ENCODE data around the gene SPATA4.
"Not testable (repeated sequence)": the region's sequence is repeated elsewhere in the genome, so short reads cannot be mapped to it uniquely, and the experiment has no call there.

Gene SPATA4

GRCh38 chr4:176195184-176195978 is at the start of gene SPATA4:
SPATA4 (minus strand) TSS chr4:176195585; CDS start chr4:176195562, 23 bp downstream.
- Mint-ChIP-seq H3K27ac (peak within 1 kb of the TSS; percentile 88), H3K4me3 (peak within 1 kb of the TSS; percentile 91), H3K4me1 (ENCODE audit: low read depth) (peaks cover 11% of the 10 kb centered on the region), H3K27me3 (peaks cover 12% of the 10 kb centered on the region), H3K9me3 (no peaks in the 10 kb centered on the region), H3K36me3 (ENCODE audit: low read depth) (peaks cover 10% of the 10 kb centered on the region)
- intact Hi-C loops (cut with micrococcal nuclease): loop anchor here (1.0 kb wide), 1 partner anchor 124 kb away; the partner anchor contains the start of gene SPCS3

GRCh38 chr4:176242764-176243347 is 47.5 kb upstream of the SPATA4 start:
- intact Hi-C loops (cut with micrococcal nuclease): no loop called here
- Mint-ChIP-seq H3K4me3 (no peak overlapping the region), H3K27ac (no peak overlapping the region), H3K4me1 (ENCODE audit: low read depth) (no peaks in the 10 kb centered on the region), H3K36me3 (ENCODE audit: low read depth) (no peaks in the 10 kb centered on the region), H3K27me3 (no peaks in the 10 kb centered on the region), H3K9me3 (no peaks in the 10 kb centered on the region)

DNA sequence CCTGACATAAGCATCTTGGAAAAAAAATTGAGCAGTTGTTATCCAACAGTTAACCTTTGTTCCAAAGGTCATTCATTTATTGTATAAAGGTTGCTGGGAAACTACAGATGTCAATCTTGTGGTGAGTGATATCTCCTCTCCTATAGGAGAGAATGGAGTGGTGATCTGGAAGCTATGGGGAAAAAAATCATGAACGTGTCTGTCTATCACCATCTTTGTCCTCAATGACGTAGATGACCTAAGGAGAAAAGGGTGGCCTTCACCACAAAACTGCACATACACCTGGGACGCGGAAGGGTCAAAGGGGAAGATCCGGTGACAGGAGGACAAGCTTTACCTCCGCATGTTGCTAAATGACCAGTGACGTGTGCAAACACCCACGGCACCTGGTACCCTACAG is 46.3 kb upstream of the SPATA4 start:
- Mint-ChIP-seq H3K4me3 (no peak overlapping the region), H3K9me3 (no peaks in the 10 kb centered on the region), H3K27me3 (no peaks in the 10 kb centered on the region), H3K27ac (no peak overlapping the region), H3K36me3 (ENCODE audit: low read depth) (no peaks in the 10 kb centered on the region), H3K4me1 (ENCODE audit: low read depth) (no peaks in the 10 kb centered on the region)
- intact Hi-C loops (cut with micrococcal nuclease): no loop called here

DNA sequence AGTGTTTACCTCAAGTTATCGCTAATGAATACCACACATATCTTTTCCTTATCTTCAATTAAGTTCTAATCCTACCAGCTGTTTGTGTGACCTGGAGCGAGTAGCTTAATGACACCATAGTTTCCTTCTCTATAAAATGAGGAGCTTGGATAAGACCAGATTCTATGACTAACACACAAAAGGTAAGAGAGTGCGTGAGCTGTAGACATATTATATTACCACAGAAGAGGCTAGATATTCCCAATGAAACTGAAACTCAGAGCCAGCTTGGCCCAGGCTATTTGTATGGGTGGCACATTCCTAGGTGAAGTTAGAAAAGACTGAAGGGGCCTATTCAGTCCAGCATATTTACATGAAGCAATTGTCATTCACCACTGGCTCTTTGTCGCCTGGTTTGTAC is 43.4 kb upstream of the SPATA4 start:
- no peaks in the 10 kb centered on the region for H3K36me3 Mint-ChIP-seq (ENCODE audit: low read depth)
- intact Hi-C loops (cut with micrococcal nuclease): no loop called here
- no peaks in the 10 kb centered on the region for H3K27me3 Mint-ChIP-seq
- H3K27ac Mint-ChIP-seq: no peak overlapping the region
- H3K4me1 Mint-ChIP-seq (ENCODE audit: low read depth): no peaks in the 10 kb centered on the region
- no peak overlapping the region for H3K4me3 Mint-ChIP-seq
- no peaks in the 10 kb centered on the region for H3K9me3 Mint-ChIP-seq

GRCh38 chr4:176238157-176238610 is 42.8 kb upstream of the SPATA4 start:
- H3K36me3 Mint-ChIP-seq (ENCODE audit: low read depth): no peaks in the 10 kb centered on the region
- H3K4me1 Mint-ChIP-seq (ENCODE audit: low read depth): no peaks in the 10 kb centered on the region
- H3K27me3 Mint-ChIP-seq: no peaks in the 10 kb centered on the region
- intact Hi-C loops (cut with micrococcal nuclease): no loop called here
- H3K4me3 Mint-ChIP-seq: no peak overlapping the region
- H3K27ac Mint-ChIP-seq: no peak overlapping the region
- no peaks in the 10 kb centered on the region for H3K9me3 Mint-ChIP-seq

DNA sequence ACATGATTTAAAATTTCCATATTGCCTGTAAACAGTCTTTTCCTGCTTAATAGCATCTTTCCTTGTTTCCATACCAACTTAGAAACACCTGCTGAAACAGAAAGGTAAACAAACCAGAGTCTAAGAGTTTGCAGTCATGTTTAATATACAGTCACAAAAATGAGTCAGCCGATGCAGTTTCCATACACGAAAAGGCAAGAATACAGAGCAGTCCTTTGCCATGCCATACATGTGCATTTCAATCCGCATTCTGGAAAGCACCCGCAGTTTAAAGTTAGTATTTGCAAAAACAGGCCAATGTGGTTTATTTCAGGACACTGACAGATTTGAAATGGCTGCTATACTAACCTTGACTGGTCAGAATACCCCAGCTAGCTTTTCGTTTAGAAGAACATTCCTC is 41.6 kb upstream of the SPATA4 start:
- no peak overlapping the region for H3K4me3 Mint-ChIP-seq
- no peaks in the 10 kb centered on the region for H3K9me3 Mint-ChIP-seq
- no peak overlapping the region for H3K27ac Mint-ChIP-seq
- no peaks in the 10 kb centered on the region for H3K27me3 Mint-ChIP-seq
- no peaks in the 10 kb centered on the region for H3K4me1 Mint-ChIP-seq (ENCODE audit: low read depth)
- H3K36me3 Mint-ChIP-seq (ENCODE audit: low read depth): no peaks in the 10 kb centered on the region
- intact Hi-C loops (cut with micrococcal nuclease): no loop called here

- no peaks in the 10 kb centered on the region for H3K4me1 Mint-ChIP-seq (ENCODE audit: low read depth)
- peaks cover 1% of the 10 kb centered on the region for H3K27me3 Mint-ChIP-seq
- no peak overlapping the region for H3K27ac Mint-ChIP-seq
- no peaks in the 10 kb centered on the region for H3K9me3 Mint-ChIP-seq
- no peaks in the 10 kb centered on the region for H3K36me3 Mint-ChIP-seq (ENCODE audit: low read depth)
- H3K4me3 Mint-ChIP-seq: no peak overlapping the region
- intact Hi-C loops (cut with micrococcal nuclease): no loop called here
Observed at GRCh38 chr4:176230836-176231235, 35.5 kb upstream of the SPATA4 start.

DNA sequence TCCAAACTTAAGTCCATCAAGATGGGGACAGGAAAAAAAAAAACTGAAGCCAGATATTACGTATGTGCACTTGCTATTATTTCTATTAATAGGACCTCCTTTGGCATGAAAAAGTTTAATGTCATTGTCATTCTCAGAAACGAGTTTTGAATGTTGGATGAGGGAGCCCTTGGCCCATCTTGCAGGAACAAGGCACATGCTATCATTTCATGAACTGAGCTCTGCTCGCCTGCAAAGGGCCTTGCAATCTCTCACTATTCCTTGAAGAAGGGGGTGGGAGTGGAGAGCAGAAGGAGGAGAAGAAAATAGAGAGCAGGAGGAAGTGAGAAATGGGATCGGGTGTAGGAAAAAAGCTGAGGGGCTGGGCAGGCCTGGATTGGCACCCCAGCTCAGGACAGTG is 34.3 kb upstream of the SPATA4 start:
- Mint-ChIP-seq H3K27ac (no peak overlapping the region), H3K4me3 (no peak overlapping the region), H3K36me3 (ENCODE audit: low read depth) (no peaks in the 10 kb centered on the region), H3K27me3 (peaks cover 1% of the 10 kb centered on the region), H3K9me3 (no peaks in the 10 kb centered on the region), H3K4me1 (ENCODE audit: low read depth) (no peaks in the 10 kb centered on the region)
- intact Hi-C loops (cut with micrococcal nuclease): no loop called here

DNA sequence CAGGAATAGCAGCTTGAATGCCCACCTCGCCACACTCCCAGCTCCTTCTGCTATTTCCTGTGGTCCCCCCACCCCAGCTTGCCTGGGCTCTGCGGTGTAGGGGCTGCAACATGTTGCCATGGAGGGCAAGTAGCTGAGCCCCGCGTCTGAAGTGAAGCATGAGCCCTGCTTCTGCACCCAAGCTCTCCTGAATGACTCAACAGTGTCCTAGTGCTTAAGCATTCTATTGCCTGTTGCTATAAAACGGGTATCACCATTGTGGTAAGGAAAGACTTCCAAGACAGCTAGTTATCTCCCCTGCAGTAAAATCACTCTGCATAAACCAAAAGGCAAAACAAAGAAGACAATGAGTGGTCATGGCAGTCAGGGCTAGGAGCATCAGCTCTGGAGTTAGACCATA is 31.4 kb upstream of the SPATA4 start:
- Mint-ChIP-seq H3K4me1 (ENCODE audit: low read depth) (no peaks in the 10 kb centered on the region), H3K9me3 (no peaks in the 10 kb centered on the region), H3K27ac (no peak overlapping the region), H3K36me3 (ENCODE audit: low read depth) (no peaks in the 10 kb centered on the region), H3K4me3 (no peak overlapping the region), H3K27me3 (peaks cover 1% of the 10 kb centered on the region)
- intact Hi-C loops (cut with micrococcal nuclease): no loop called here

DNA sequence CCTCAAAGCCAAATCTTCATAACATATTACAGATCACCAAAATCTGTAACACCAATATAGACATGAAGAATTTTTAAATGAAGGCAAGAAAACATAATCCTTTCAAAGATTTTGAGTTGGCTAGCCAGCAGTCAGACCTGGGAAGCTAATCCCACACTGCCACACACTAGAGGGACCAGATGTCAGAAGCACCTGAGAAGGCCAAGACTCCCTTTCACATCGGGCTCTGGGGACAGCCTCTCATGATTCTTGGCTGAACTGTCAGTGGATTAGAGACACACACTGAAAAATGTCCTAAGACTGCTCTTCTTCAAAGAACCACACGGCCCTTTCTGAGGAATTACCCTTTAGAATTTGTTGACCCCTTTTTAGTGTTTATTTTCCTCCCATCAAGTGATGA is 28.2 kb upstream of the SPATA4 start:
- Mint-ChIP-seq H3K4me1 (ENCODE audit: low read depth) (no peaks in the 10 kb centered on the region), H3K9me3 (no peaks in the 10 kb centered on the region), H3K27me3 (no peaks in the 10 kb centered on the region), H3K4me3 (no peak overlapping the region), H3K36me3 (ENCODE audit: low read depth) (no peaks in the 10 kb centered on the region), H3K27ac (no peak overlapping the region)
- intact Hi-C loops (cut with micrococcal nuclease): no loop called here

DNA sequence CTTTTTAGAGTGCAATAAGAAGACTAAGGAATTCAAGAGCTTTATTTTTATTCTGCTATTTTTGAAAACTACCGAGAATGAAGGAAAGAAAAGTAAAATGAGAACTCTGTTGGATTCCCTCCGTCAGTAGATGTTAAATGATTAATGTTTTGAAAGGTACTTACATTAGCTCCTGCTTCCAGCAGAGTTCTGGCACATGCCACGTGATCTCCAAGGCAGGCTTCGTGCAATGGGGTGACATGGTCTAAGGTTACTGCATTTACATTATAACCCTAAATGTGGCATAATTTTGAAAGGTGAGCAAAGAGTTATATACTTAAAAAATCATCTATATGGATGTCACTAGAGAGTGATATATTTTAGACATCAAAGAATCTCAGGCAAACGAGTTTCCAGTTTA is 26.8 kb upstream of the SPATA4 start:
- Mint-ChIP-seq H3K4me3 (no peak overlapping the region), H3K4me1 (ENCODE audit: low read depth) (no peaks in the 10 kb centered on the region), H3K36me3 (ENCODE audit: low read depth) (no peaks in the 10 kb centered on the region), H3K27ac (no peak overlapping the region), H3K27me3 (no peaks in the 10 kb centered on the region), H3K9me3 (no peaks in the 10 kb centered on the region)
- intact Hi-C loops (cut with micrococcal nuclease): no loop called here

- Mint-ChIP-seq H3K9me3 (peaks cover 4% of the 10 kb centered on the region), H3K27me3 (no peaks in the 10 kb centered on the region), H3K4me3 (no peak overlapping the region), H3K36me3 (ENCODE audit: low read depth) (no peaks in the 10 kb centered on the region), H3K4me1 (ENCODE audit: low read depth) (no peaks in the 10 kb centered on the region), H3K27ac (no peak overlapping the region)
- intact Hi-C loops (cut with micrococcal nuclease): no loop called here
Observed at GRCh38 chr4:176217510-176217909, 22.1 kb upstream of the SPATA4 start.

- H3K27ac Mint-ChIP-seq; H3K27me3 Mint-ChIP-seq; H3K4me1 Mint-ChIP-seq (ENCODE audit: low read depth); H3K36me3 Mint-ChIP-seq (ENCODE audit: low read depth); intact Hi-C loops (cut with micrococcal nuclease); H3K4me3 Mint-ChIP-seq: not testable (repeated sequence)
- H3K9me3 Mint-ChIP-seq: peaks cover 11% of the 10 kb centered on the region
Observed at GRCh38 chr4:176212351-176212750, 17.0 kb upstream of the SPATA4 start.

DNA sequence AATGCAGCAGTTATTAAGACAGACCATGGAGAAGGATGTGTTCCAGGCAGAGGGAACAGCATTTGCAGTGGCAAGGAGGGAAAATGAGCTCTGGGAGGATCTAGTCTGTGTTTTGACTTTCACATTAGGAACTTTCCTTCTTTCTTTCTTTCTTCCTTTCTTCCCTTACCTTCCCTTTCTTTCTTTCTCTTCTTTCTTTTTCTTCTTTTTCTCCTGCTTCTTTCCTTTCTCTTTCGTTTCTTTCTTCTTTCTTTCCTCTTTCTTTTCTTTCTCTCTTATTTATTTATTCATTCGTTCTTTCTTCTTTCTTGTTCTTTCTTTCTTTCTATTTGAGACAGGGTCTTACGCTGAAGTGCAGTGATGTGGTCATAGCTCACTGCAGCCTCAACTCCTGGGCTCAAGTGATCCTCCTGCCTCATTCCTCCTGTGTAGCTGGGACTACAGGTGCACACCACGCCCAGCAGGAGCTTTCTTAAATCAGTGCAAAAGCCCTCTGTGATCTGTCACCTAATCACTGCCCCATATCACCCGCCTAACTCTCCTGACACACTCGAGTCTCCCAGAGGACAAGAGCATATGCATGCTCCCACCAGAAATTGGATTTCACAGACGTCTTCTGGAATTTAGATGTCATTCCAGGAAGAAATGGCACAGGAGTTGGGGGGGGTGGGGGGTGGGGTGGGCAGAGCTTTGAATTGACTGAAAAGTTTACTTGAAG is 15.4 kb upstream of the SPATA4 start:
- Mint-ChIP-seq H3K4me1 (ENCODE audit: low read depth) (no peaks in the 10 kb centered on the region), H3K27ac (no peak overlapping the region), H3K4me3 (no peak overlapping the region), H3K27me3 (peaks cover 5% of the 10 kb centered on the region), H3K36me3 (ENCODE audit: low read depth) (no peaks in the 10 kb centered on the region), H3K9me3 (peaks cover 11% of the 10 kb centered on the region)
- intact Hi-C loops (cut with micrococcal nuclease): no loop called here

Data from dendritic cell treated with granulocyte-macrophage colony-stimulating factor and Interleukin-4, amounts not matched to agents 40 ng/mL and 50 ng/mL, for 4 days (primary cell).